ENCODE data around the gene SREBF1.

Gene SREBF1

DNA sequence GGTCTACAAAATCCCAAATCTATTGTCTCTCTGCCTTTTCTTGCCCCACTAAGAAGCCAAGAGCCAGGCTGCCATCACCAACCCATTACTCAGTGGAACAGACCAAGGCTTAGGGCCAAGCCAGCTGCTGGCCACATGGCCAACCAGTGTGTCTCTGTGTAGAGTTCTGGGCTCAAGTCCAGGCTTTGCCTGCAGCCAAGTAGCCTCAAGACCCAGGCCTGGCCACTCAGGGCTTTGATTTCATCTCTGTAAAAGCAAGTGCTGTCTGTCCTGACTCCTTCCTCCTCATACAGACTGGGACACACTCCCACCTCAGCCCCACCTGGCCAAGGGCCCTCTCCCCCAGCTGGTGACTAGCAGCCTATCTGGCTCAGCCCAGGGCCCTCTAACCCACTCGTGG, 14.6 kb downstream of the SREBF1 start:
- Histone ChIP-seq H3K4me2 (ENCODE audit: insufficient read depth, low read length) (peak overlapping the region; percentile 95), H3K9ac (ENCODE audit: low read depth, low read length) (peak overlapping the region; percentile 71), H3K79me2 (ENCODE audit: insufficient read depth, low read length) (peaks cover 28% of the 10 kb centered on the region), H3K27me3 (ENCODE audit: insufficient read depth, low read length, poor library complexity) (no peaks in the 10 kb centered on the region), H3K27ac (ENCODE audit: low read length) (peak overlapping the region; percentile 90), H4K20me1 (ENCODE audit: insufficient read depth, low read length) (peaks cover 22% of the 10 kb centered on the region), H3K36me3 (ENCODE audit: insufficient read depth, low read length) (peaks cover 38% of the 10 kb centered on the region), H3K9me3 (ENCODE audit: insufficient read depth, low read length, severe bottlenecking) (no peaks in the 10 kb centered on the region), H2AFZ (ENCODE audit: low read depth, low read length) (no peak overlapping the region), H3K4me1 (ENCODE audit: insufficient read depth, low read length) (peaks cover 59% of the 10 kb centered on the region), H3K4me3 (ENCODE audit: low read depth in 1 of 2, low read length in 2 of 2) (peak overlapping the region in 1 of 2 experiments; percentile 72; a peak in 2 of 4 replicates)
- DNase-seq, result no peak
- no peak for ATAC-seq (ENCODE audit: insufficient read depth, low read depth)
- TF ChIP-seq, protein P1, sequence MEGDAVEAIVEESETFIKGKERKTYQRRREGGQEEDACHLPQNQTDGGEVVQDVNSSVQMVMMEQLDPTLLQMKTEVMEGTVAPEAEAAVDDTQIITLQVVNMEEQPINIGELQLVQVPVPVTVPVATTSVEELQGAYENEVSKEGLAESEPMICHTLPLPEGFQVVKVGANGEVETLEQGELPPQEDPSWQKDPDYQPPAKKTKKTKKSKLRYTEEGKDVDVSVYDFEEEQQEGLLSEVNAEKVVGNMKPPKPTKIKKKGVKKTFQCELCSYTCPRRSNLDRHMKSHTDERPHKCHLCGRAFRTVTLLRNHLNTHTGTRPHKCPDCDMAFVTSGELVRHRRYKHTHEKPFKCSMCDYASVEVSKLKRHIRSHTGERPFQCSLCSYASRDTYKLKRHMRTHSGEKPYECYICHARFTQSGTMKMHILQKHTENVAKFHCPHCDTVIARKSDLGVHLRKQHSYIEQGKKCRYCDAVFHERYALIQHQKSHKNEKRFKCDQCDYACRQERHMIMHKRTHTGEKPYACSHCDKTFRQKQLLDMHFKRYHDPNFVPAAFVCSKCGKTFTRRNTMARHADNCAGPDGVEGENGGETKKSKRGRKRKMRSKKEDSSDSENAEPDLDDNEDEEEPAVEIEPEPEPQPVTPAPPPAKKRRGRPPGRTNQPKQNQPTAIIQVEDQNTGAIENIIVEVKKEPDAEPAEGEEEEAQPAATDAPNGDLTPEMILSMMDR (IDR thresholded peaks at IDR 0.05; ENCODE audit: borderline replicate concordance, extremely low read depth, low read length, poor library complexity, severe bottlenecking), result no peak
- TF ChIP-seq EZH2 (IDR thresholded peaks at IDR 0.05; ENCODE audit: borderline replicate concordance, low read depth, low read length, severe bottlenecking), result no peak

DNA sequence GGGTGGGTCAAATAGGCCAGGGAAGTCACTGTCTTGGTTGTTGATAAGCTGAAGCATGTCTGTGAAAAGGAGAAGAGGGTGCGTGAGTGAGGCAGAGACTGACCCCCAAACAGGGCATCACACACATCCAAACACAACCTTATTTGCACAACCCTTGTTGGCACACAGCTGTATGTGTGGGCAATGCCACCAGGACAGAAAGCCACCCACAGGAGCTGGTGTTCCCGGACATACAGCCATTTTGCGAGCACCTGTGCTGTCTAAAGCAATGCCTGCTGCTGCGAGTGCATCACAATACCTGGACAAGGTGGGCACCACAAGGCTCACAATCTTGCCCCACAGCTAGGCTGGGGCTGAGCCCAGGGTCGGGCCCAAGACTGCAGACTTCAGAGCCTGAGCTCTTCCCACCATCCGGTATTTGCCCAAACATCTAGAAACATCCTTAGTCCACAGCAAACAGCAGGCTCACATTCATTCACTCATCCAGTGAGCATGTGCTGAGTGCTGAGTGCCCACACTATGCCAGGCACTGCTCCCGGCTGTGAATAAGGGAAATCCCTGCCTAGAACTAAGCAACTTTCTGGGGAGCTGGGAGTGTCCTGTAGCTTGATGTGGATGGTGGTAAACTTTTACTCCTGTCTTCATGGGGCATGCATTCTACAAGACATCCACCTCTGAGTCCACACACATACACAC, 16.2 kb downstream of the SREBF1 start:
- peaks cover 28% of the 10 kb centered on the region for H3K79me2 ChIP-seq (ENCODE audit: insufficient read depth, low read length)
- peak overlapping the region; percentile 90 for H3K27ac ChIP-seq (ENCODE audit: low read length)
- ATAC-seq (ENCODE audit: insufficient read depth, low read depth), result no peak
- peak overlapping the region in 1 of 2 experiments; percentile 7; a peak in 1 of 4 replicates for H3K4me3 ChIP-seq (ENCODE audit: low read depth in 1 of 2, low read length in 2 of 2)
- peaks cover 53% of the 10 kb centered on the region for H3K36me3 ChIP-seq (ENCODE audit: insufficient read depth, low read length)
- peak overlapping the region; percentile 95 for H3K4me2 ChIP-seq (ENCODE audit: insufficient read depth, low read length)
- H3K27me3 ChIP-seq (ENCODE audit: insufficient read depth, low read length, poor library complexity), result no peaks in the 10 kb centered on the region
- no peaks in the 10 kb centered on the region for H3K9me3 ChIP-seq (ENCODE audit: insufficient read depth, low read length, severe bottlenecking)
- H2AFZ ChIP-seq (ENCODE audit: low read depth, low read length), result no peak overlapping the region
- H3K4me1 ChIP-seq (ENCODE audit: insufficient read depth, low read length), result peaks cover 49% of the 10 kb centered on the region
- peaks cover 20% of the 10 kb centered on the region for H4K20me1 ChIP-seq (ENCODE audit: insufficient read depth, low read length)
- TF ChIP-seq, protein P1 (IDR thresholded peaks at IDR 0.05; ENCODE audit: borderline replicate concordance, extremely low read depth, low read length, poor library complexity, severe bottlenecking), result no peak
- peak overlapping the region; percentile 71; the same call in 1 of the 2 replicates for H3K9ac ChIP-seq (ENCODE audit: low read depth, low read length)
- DNase-seq, result no peak

DNA sequence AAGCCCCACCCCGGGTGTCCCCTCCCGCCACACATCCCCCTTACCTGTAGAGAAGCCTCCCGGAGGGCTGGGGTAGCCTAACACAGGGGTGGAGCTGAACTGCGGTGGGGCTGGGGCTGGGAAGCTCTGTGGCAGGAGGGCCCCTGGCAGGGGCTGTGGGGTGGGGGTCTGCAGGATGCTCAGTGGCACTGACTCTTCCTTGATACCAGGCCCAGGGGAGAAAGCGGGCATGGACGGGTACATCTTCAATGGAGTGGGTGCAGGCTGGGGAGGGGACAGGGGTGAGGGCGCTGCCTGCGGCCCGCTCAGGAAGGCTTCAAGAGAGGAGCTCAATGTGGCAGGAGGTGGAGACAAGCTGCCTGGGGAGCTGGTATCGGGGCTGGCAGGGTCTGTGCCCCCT, 16.7 kb downstream of the SREBF1 start:
- Histone ChIP-seq H3K36me3 (ENCODE audit: insufficient read depth, low read length) (peaks cover 57% of the 10 kb centered on the region), H3K27me3 (ENCODE audit: insufficient read depth, low read length, poor library complexity) (no peaks in the 10 kb centered on the region), H3K9ac (ENCODE audit: low read depth, low read length) (no peak overlapping the region), H3K79me2 (ENCODE audit: insufficient read depth, low read length) (peaks cover 28% of the 10 kb centered on the region), H3K27ac (ENCODE audit: low read length) (no peak overlapping the region), H3K4me1 (ENCODE audit: insufficient read depth, low read length) (peaks cover 44% of the 10 kb centered on the region), H3K9me3 (ENCODE audit: insufficient read depth, low read length, severe bottlenecking) (no peaks in the 10 kb centered on the region), H3K4me2 (ENCODE audit: insufficient read depth, low read length) (no peak overlapping the region), H2AFZ (ENCODE audit: low read depth, low read length) (no peak overlapping the region), H3K4me3 (ENCODE audit: low read depth in 1 of 2, low read length in 2 of 2) (no peak overlapping the region), H4K20me1 (ENCODE audit: insufficient read depth, low read length) (peaks cover 20% of the 10 kb centered on the region)
- no peak for ATAC-seq (ENCODE audit: insufficient read depth, low read depth)
- DNase-seq, result no peak
- TF ChIP-seq, protein P1 (IDR thresholded peaks at IDR 0.05; ENCODE audit: borderline replicate concordance, extremely low read depth, low read length, poor library complexity, severe bottlenecking), result no peak
- no peak for TF ChIP-seq EZH2 (IDR thresholded peaks at IDR 0.05; ENCODE audit: borderline replicate concordance, low read depth, low read length, severe bottlenecking)
